Muscle layer of colon (tissue), 2 donors: ENCODE data around the gene MINK1.

ENCODE experiments used
- H3K27ac ChIP-seq: one replicate; pipeline ENCODE4 v1.7.0; 2013; ENCODE audit warnings: low read depth, mild to moderate bottlenecking, low read length, moderate library complexity
- H3K27me3 ChIP-seq, 2 donors: one replicate each; pipeline ENCODE4 v1.7.0; 2013; ENCODE audit warnings: low read length in 2 of 2, mild to moderate bottlenecking in 2 of 2; ENCODE audit not compliant: insufficient read depth in 2 of 2, control insufficient read depth in 1 of 2
- H3K36me3 ChIP-seq: one replicate; pipeline ENCODE4 v1.7.0; 2013; ENCODE audit warnings: mild to moderate bottlenecking, low read length; ENCODE audit not compliant: insufficient read depth
- H3K4me1 ChIP-seq: one replicate; pipeline ENCODE4 v1.7.0; 2013; ENCODE audit warnings: mild to moderate bottlenecking, low read length; ENCODE audit not compliant: insufficient read depth
- H3K4me3 ChIP-seq, 2 donors: one replicate each; pipeline ENCODE4 v1.7.0; 2013; ENCODE audit warnings: low read length in 2 of 2, low read depth in 1 of 2, mild to moderate bottlenecking in 1 of 2, moderate library complexity in 1 of 2
- H3K9ac ChIP-seq: one replicate; pipeline ENCODE4 v1.7.0; 2013; ENCODE audit warnings: low read length
- H3K9me3 ChIP-seq: one replicate; pipeline ENCODE4 v1.7.0; 2013; ENCODE audit warnings: mild to moderate bottlenecking, low read length
- donor health status: abdominal sarcoma.
- donor health status: Adenocarcinoma of cecum.

MINK1 gene

DNA sequence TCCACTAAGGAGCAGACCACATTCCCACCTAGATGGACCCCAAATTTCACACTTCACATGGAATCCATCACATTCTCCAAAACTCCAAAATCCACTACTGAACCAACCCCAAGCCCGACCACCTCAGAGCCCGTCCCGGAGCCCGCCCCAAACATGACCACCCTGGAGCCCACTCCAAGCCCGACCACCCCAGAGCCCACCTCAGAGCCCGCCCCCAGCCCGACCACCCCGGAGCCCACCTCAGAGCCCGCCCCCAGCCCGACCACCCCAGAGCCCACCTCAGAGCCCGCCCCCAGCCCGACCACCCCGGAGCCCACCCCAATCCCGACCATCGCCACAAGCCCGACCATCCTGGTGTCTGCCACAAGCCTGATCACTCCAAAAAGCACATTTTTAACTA lies 100.5 kb downstream of the MINK1 start:
- Histone ChIP-seq H3K9me3 (no peaks in the 10 kb centered on the region), H3K9ac (no peak overlapping the region), H3K4me3 (peak overlapping the region in 1 of 2 donors; percentile 43)

DNA sequence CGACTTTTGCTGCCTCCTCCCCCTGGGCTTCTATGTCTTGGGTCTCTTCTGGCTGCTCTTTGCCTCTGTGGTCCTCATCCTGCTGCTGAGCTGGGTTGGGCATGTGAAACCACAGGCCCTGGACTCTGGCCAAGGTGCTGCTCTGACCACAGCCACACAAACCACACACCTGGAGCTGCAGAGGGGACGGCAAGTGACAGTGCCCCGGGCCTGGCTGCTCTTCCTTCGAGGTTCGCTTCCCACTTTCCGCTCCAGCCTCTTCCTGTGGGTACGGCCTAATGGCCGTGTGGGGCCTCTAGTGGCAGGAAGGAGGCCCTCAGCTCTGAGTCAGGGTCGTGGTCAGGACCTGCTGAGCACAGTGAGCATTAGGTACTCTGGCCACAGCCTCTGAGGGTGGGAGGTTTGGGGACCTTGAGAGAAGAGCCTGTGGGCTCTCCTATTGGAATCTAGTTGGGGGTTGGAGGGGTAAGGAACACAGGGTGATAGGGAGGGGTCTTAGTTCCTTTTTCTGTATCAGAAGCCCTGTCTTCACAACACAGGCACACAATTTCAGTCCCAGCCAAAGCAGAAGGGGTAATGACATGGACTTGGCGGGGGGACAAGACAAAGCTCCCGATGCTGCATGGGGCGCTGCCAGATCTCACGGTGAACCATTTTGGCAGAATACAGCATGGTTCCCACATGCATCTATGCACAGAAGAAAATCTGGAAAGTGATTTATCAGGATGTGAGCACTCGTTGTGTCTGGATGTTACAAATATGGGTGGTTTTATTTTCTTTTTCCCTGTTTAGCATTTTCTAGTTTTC lies 101.2 kb downstream of the MINK1 start:
- Histone ChIP-seq H3K9ac (no peak overlapping the region), H3K27me3 (no peaks in the 10 kb centered on the region), H3K36me3 (peaks cover 30% of the 10 kb centered on the region), H3K4me3 (peak overlapping the region in 1 of 2 donors; percentile 43), H3K9me3 (no peaks in the 10 kb centered on the region), H3K4me1 (peaks cover 24% of the 10 kb centered on the region), H3K27ac (no peak overlapping the region)

More for the DNA sequence above, 100.5 kb downstream of the MINK1 start:
- H3K27ac ChIP-seq = no peak overlapping the region
- no peaks in the 10 kb centered on the region for H3K27me3 ChIP-seq
- peaks cover 27% of the 10 kb centered on the region for H3K36me3 ChIP-seq
- peaks cover 18% of the 10 kb centered on the region for H3K4me1 ChIP-seq

GRCh38 chr17:4935650-4936049 lies 102.5 kb downstream of the MINK1 start:
- Histone ChIP-seq H3K27ac (no peak overlapping the region), H3K9ac (no peak overlapping the region), H3K4me1 (peaks cover 24% of the 10 kb centered on the region)

DNA sequence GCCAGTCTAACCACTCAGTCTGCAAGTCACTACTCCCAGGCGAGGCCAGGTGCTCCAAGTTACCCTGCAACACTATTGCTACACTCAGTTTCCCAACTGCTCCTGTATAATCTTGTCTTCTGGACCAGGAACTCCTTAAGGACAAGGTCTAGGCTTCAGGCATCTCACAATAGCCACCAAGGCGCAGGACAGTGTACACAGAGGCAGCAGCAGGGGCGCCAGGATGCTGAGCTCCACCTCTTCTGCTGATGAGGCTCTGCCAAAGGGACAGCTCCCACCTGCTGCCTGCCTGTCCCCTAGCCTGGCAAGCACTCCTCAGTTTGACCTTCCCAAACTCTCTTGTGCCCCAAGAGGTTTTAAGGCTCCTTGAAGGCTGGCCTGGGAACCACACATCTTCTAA lies 103.3 kb downstream of the MINK1 start:
- no peaks in the 10 kb centered on the region for H3K9me3 ChIP-seq
- no peaks in the 10 kb centered on the region for H3K27me3 ChIP-seq
- peaks cover 30% of the 10 kb centered on the region for H3K36me3 ChIP-seq
- no peak overlapping the region for H3K9ac ChIP-seq
- no peak overlapping the region for H3K27ac ChIP-seq
- H3K4me1 ChIP-seq = peaks cover 30% of the 10 kb centered on the region
- H3K4me3 ChIP-seq = no peak overlapping the region

More at GRCh38 chr17:4935650-4936049, 102.5 kb downstream of the MINK1 start:
- no peaks in the 10 kb centered on the region for H3K9me3 ChIP-seq
- H3K27me3 ChIP-seq = no peaks in the 10 kb centered on the region
- peaks cover 30% of the 10 kb centered on the region for H3K36me3 ChIP-seq
- H3K4me3 ChIP-seq = no peak overlapping the region

DNA sequence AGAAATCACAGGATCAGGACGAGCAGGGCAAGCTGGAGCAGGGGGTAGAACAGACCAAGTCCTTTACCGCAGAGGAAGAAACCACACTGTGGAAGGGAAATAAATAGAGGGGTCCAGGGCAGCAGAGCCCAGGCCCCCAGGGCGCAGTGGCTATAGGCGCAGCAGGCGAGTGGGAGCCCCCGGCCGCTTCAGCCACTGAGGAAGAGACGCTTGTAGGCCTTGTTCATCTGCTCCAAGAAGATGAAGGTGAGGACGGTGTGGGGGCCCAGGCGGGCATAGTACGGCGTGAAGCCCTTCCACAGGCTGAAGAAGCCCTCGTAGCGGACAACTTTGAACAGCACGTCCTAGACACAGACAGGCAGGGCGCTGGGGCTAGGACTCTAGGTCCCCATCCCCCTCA lies 104.4 kb downstream of the MINK1 start:
- H3K4me1 ChIP-seq = peaks cover 41% of the 10 kb centered on the region
- H3K27ac ChIP-seq = no peak overlapping the region
- peaks cover 35% of the 10 kb centered on the region for H3K36me3 ChIP-seq
- no peaks in the 10 kb centered on the region for H3K27me3 ChIP-seq
- H3K9me3 ChIP-seq = no peaks in the 10 kb centered on the region
- no peak overlapping the region for H3K4me3 ChIP-seq
- H3K9ac ChIP-seq = no peak overlapping the region

DNA sequence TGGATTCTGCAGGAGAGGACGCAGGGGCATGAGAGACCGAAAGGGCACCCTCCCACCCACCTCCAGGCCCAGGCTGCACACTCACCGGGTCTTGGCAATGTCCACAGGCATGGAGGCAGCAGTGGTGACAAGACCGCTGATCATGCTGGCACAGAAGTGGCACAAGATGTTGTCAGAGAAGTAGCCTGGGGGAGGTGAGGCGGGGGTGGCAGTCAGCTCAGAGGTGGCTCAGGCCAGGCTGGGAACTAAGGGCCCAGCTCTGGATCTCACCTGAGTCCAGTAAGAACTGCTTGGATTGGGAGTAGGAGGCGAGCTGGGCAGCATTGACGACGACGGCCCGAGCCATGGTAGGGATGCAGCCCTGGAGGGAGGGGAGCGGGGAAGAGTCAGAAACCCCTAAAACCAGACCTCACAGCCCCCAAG lies 104.9 kb downstream of the MINK1 start:
- peak overlapping the region; percentile 94 for H3K9ac ChIP-seq
- no peak overlapping the region for H3K27ac ChIP-seq
- H3K4me1 ChIP-seq = peaks cover 42% of the 10 kb centered on the region
- H3K27me3 ChIP-seq = no peaks in the 10 kb centered on the region
- peak overlapping the region in 1 of 2 donors; percentile 97 for H3K4me3 ChIP-seq
- H3K36me3 ChIP-seq = peaks cover 41% of the 10 kb centered on the region
- H3K9me3 ChIP-seq = no peaks in the 10 kb centered on the region

DNA sequence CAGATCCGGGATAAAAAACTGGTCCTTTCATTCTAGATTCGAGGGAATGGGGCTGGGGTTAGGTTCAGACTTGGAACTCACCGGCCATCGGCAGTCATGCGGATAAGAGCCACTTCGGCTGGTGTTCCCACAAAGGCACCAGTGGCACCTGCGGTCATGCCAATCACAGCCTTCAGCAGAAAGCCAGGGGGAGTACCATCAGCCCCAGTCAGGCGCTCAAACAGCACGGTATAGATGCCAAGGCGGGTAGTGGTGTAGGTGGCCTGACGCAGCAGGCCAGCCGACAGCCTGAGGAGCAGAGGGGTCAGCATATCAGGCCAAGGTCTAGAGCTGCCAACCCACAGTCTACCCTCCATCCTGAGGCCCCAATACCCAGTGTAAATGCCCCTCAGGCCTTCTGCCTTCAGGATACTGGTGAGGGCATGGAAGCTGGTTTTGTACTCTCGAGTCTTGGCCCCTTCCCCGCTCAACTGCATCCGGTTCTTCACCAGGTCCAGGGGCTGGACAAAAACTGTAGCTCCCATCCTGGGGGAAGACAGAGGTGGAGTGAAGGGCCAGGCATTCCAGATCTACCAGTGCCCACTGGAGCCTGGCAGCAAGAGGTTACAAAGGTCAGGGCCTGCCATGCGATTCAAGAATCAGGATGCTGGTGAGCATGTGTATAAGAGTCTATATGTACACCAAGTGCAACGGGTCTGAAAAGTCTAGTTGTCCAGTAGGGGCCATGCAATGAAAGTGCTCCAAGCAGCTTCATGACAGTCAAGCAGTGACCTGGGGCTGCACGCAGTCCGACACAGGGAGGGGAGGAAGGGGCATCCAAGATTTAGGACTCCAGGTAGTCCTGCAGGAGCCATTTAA lies 105.8 kb downstream of the MINK1 start:
- no peaks in the 10 kb centered on the region for H3K27me3 ChIP-seq
- peak overlapping the region; percentile 92 to 97 for H3K4me3 ChIP-seq
- H3K4me1 ChIP-seq = peaks cover 49% of the 10 kb centered on the region
- no peaks in the 10 kb centered on the region for H3K9me3 ChIP-seq
- H3K36me3 ChIP-seq = peaks cover 49% of the 10 kb centered on the region
- H3K27ac ChIP-seq = peak overlapping the region; percentile 97
- peak overlapping the region; percentile 94 for H3K9ac ChIP-seq

- Histone ChIP-seq H3K27ac (peak overlapping the region; percentile 97), H3K27me3 (no peaks in the 10 kb centered on the region), H3K9me3 (no peaks in the 10 kb centered on the region), H3K4me3 (peak overlapping the region; percentile 92 to 97), H3K9ac (peak overlapping the region; percentile 94), H3K36me3 (peaks cover 55% of the 10 kb centered on the region), H3K4me1 (peaks cover 49% of the 10 kb centered on the region)
These were observed 106.3 kb downstream of the MINK1 start for GRCh38 chr17:4939546-4939795.

- Histone ChIP-seq H3K9me3 (no peaks in the 10 kb centered on the region), H3K4me1 (peaks cover 52% of the 10 kb centered on the region), H3K36me3 (peaks cover 60% of the 10 kb centered on the region), H3K27ac (peak within 1 kb of the TSS; percentile 97), H3K9ac (peak within 1 kb of the TSS; percentile 94), H3K27me3 (no peaks in the 10 kb centered on the region), H3K4me3 (peak within 1 kb of the TSS; percentile 92 to 97)
These were observed 106.8 kb downstream of the MINK1 start, which contains the start of the genes RNF167 and SLC25A11 for GRCh38 chr17:4939796-4940554. Gene RNF167 (plus strand): TSS chr17:4940268. CDS start chr17:4940910, 642 bp downstream. Gene SLC25A11 (minus strand): TSS chr17:4940046. CDS start chr17:4939910, 136 bp downstream.

DNA sequence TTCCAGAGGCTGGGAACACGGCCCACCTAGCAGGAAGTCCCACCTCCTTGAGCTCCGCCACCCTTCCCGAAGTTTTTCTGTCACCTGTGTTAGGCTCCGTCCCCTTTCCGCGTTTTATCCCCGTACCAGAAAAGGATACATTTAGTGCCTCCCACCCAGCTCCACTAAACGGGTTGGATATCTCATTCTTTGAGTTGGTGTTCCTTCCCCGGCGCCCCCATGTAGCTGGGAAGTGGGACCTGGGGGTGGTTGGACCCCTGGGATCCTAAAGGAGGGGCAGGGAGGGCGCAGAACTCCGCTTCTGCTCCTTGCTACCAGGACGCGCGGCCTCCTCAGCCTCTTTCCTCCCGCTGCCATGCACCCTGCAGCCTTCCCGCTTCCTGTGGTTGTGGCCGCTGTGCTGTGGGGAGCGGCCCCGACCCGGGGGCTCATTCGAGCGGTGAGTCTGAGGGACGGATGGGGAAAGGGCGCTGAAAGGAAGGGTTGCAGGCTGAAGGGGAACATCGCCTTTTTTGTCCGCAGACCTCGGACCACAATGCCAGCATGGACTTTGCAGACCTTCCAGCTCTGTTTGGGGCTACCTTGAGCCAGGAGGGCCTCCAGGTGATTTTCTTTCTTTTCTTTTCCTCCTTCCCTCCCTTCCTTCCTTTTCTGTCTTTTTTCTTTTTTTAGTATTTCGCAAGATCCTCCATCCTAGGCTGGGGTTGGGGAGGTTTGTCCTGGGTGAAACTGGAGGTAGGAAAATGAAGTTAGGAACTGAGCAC lies 107.6 kb downstream of the MINK1 start:
- Histone ChIP-seq H3K27me3 (no peaks in the 10 kb centered on the region), H3K4me1 (peaks cover 60% of the 10 kb centered on the region), H3K36me3 (peaks cover 64% of the 10 kb centered on the region)

More for the DNA sequence above, 107.6 kb downstream of the MINK1 start:
- Histone ChIP-seq H3K27ac (peak overlapping the region; percentile 97), H3K9ac (peak overlapping the region; percentile 94), H3K9me3 (no peaks in the 10 kb centered on the region), H3K4me3 (peak overlapping the region; percentile 92 to 97)
